ENCODE results near the gene BCLAF1. TPM values are rescaled to one million over a fixed set of nuclear protein-coding genes. Genes with fewer than 3 reads are reported as not detected.

Gene BCLAF1
- total RNA-seq, 2 donors from 2014 or later = 106 to 115 TPM

DNA sequence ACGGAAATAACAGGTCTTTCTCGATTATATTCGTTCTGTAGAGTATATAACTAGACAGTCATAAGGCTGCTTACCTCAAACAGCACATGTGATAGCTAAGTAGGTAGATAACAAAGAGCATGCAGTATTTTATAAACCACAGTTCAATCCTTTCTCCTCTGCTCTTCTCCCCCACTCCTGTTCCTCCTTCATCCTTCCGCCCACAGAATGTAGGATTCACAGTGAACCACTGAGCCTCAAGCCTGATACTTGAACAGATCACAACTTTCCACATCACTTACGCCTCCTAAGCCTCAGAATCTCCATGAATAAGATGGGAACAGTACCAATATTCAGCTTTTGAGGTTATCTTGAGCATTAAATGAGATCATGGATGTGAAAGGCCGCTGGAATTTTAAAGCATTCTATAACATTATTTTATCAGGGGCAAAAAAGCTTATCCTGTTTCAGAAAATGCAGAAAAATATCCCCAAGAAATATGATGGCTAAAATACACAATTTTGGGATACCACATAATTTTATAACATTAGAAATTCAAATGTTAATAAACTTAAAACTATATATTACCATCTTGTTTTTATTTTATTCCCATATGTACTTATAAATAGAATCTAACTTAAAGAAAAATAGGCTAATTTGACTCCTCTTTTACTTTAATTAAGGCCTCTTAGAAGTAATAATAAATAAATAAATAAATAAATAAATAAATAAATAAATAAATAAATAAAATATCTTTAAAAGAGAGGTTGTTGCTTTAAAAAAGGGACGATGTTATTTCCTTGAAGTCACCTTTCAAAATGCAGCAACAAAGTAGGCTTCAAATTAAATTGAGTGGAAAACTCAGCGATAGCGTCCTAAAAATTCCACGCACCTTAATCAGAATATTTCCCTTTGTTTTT, 72.9 kb downstream of the BCLAF1 start:
- ATAC-seq (no peak), DNase-seq (no peak)
- intact Hi-C loops (cut with DNase I, micrococcal nuclease) = no loop called here

DNA sequence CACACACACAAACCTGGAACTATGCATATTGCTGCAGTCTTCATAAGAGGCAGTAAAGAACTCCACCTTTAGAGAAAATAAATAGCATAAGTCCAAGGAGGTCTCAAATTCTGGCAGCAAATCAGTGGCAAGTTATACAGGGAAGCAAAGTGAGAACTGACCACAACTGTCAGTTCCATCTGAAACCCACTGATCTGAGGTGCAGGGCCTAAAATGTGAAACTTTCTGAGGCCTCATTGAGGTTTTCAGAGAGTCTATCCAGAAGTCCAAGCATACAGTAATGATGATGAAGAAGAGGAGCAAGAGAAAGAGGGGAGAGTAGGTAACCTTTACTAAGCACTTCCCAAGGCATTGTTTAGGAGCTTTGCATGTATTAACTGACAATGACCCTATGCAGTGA, 75.8 kb downstream of the BCLAF1 start:
- intact Hi-C loops (cut with DNase I, micrococcal nuclease) = no loop called here
- DNase-seq (no peak), ATAC-seq (no peak)

GRCh38 chr6:136213012-136213539, 76.6 kb downstream of the BCLAF1 start:
- ATAC-seq (no peak), DNase-seq (no peak)
- intact Hi-C loops (cut with DNase I, micrococcal nuclease) = no loop called here

- ATAC-seq (no peak), DNase-seq (no peak)
- intact Hi-C loops (cut with DNase I, micrococcal nuclease) = no loop called here
These were observed 77.0 kb downstream of the BCLAF1 start for GRCh38 chr6:136212608-136213007.

DNA sequence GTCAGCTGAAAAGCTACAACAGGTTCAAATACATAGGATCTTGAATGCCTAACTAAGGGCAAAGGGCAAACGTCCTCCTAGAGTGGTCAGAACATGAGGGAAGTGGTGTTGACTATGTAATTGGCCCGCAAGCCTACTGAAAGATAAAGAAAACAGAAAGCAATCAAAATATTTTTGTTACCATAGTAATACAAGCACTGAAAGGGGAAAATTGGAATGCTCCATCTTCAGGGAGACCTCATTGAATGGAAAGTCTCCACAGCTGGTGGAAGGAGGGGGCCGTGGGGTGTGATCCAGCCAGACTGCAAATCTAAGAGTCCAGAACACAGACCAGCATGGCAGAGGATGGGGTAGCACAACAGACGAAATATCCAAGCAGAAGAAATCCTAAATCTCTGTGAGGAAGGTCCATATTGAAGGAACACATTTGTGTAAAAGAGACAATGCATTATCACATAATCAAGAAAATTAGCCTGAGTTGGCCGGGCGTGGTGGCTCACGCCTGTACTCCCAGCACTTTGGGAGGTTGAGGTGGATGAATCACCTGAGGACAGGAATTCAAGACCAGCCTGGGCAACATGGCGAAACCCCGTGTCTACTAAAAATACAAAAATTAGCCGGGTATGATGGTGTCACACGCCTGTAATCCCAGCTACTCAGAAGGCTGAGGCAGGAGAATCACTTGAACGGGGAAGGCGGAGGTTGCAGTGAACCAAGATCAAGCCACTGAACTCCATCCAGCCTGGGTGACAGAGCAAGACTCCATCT, 79.1 kb downstream of the BCLAF1 start:
- DNase-seq (no peak), ATAC-seq (no peak)
- intact Hi-C loops (cut with DNase I, micrococcal nuclease) = no loop called here

- intact Hi-C loops (cut with DNase I, micrococcal nuclease) = no loop called here
- ATAC-seq (no peak), DNase-seq (no peak)
These were observed 80.2 kb downstream of the BCLAF1 start for GRCh38 chr6:136209496-136209895.

- ATAC-seq (no peak), DNase-seq (no peak)
- intact Hi-C loops (cut with DNase I, micrococcal nuclease) = no loop called here
These were observed 80.9 kb downstream of the BCLAF1 start for GRCh38 chr6:136208783-136209182.

Other genes starting within 250 kb of the BCLAF1 start
- 1 to 10 TPM; 1.2 to 3.1 TPM for gene MTFR2, start 39.5 kb downstream of the BCLAF1 start, total RNA-seq

Measured in left colon (tissue), 2 donors.